HG03139 (cell line): Measurements from ENCODE around the gene PEX6.
A peak's percentile ranks its signal among the peaks of the same experiment; 100 is the strongest.
"Not testable (repeated sequence)": the region's sequence is repeated elsewhere in the genome, so short reads cannot be mapped to it uniquely, and the experiment has no call there.

Experiments used
- ATAC-seq: cut with Tn5 transposase; IDR thresholded peaks from one replicate; pipeline ENCODE4 v1.9.1; 2021; ENCODE audit not compliant: unreplicated experiment

The PEX6 gene

GRCh38 chr6:42978839-42979522, at the start of gene PEX6:
PEX6 (minus strand) TSS chr6:42979181; CDS start chr6:42979150, 31 bp downstream.
- ATAC-seq: peak; percentile 84

DNA sequence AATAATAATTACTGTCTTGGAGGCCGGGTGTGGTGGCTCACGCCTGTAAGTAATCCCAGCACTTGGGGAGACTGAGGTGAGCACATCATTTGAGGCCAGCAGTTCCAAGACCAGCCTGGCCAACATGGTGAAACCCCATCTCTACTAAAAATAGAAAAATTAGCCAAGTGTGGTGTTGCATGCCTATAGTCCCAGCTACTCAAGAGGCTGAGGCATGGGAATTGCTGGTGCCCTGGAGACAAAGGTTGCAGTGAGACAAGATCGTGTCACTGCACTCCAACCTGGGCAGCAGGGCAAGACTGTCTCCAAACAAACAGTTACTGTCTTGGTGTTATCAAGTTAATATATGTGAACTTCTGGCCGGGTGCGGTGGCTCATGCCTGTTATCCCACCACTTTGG, 47.4 kb upstream of the PEX6 start:
- ATAC-seq: no peak

- no peak for ATAC-seq
These were observed 45.5 kb upstream of the PEX6 start for GRCh38 chr6:43024436-43024835.

DNA sequence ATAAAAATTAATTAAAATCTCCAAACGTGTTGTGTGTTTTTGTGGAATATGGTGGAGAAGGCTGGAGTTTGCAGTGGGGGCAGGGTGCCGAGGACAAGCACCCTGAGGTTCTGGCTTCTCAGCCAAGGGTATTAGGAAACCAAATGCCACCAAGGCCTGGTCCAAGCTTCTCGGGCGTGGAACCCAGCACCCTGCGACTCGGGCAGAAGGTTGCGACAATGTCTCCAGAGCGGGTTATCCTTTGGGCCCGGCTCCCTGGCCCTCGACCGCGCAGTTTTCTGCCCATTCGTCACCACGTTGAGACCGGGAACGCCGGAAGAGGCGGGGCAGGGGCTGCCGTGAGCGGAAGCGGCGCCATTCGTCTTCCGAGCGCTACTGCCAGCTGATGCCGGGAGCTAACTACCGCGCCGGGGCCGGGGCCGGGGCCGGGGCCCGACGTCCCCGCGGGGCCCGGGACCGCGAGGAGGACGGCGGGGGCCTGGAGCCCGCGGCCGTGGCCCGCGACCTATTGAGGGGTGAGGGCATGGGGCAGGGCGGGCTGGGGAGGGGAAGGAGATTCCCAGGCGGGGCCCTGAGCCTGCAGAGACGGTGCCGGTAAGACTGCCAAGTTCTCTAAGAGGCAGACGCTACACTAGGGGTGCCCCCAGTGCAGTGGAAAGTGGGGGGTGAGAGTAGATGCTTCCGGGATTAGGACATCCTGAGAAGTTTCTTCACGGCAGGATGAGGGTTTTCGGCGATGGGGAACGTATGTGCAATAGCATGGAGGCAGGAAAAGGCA, 42.5 kb upstream of the PEX6 start, which contains the start of gene RRP36:
Gene RRP36 (plus strand): TSS at position 354 of the 778 bp plus-strand sequence. CDS start 32 bp downstream, at position 386.
- peak; percentile 69 for ATAC-seq

DNA sequence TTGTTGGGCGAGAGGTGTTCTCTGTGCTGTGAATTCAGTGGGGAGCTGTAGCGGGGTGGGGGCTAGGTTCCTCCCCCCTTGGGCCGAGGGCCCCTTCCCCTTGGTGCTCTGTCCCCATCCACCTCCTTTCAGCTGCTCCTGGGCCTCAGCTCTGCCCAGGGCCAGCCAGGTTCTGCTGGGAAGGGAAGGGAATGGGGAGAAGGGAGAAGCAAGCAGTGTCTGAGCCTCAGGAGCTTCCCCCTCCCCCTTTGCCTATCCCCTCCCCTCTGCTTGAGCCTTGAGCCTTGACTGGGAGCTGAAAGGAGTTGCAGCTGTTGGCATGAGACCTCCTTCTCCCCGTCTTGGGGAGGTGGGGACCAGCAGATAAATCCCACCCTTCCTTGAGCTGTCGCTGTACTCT, 41.9 kb upstream of the PEX6 start:
- ATAC-seq: no peak

DNA sequence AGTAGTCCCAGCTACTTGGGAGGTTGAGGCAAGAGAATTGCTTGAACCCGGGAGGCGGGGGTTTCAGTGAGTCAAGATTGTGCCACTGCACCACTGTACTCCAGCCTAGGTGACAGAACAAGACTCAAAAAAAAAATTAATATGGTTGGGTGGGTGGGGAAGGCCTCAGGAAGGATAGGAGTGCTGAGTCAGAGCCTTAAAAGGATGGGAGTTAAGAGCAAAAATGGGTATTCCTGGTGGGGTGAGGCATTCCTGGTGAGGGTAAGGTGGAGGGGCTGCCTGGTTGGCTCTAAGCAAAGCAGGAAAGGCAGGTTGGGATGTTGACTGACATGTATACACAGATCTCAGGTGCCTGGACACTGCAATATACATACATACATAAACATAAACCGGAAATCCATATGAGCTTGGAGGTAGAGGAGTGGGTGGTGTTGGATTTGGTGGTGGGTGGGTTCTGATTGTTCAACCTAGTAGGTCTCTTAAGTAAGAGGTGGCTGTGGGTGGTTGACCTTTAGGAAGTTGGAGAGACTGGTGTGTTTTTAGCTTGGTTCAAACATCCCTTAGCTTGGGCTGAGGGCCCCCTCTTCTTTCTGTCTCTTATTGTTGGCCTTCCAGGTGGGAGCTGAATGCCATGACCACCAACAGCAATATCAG, 41.2 kb upstream of the PEX6 start:
- no peak for ATAC-seq

DNA sequence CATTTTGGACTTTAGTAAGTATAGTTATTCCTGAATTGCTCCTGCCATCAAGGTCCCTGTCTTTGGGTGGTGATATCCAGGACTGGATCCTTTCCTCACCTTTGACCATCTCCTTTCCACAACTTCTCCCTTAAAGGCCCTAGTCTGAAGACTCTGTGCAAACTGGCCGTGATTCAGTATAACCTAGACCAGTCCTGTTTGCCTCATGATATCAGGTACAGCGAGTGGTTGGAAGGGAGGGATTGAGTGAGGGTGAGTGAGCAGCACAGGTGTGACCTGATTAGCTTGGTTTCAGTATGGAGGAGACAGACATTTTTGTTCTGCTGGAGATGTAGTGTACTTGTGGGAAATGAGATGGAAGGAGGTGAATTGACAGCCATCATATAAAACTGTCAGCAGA, 40.2 kb upstream of the PEX6 start:
- ATAC-seq: no peak

DNA sequence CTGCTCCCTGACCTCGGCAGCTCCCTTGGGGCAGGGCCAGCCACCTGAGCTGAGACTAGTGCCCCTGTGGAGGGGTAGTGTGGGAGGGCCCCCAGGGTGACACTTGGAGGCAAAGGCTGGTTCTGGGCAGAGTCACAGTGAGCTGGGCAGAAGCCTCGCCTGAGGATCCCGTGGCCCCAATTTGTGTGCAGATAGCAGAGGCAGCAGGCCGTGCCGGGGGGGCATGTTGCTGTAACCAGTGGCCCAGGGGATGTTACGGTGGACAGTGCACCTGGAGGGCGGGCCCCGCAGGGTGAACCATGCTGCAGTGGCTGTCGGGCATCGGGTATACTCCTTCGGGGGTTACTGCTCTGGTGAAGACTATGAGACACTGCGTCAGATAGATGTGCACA, 38.0 kb upstream of the PEX6 start:
- no peak for ATAC-seq

DNA sequence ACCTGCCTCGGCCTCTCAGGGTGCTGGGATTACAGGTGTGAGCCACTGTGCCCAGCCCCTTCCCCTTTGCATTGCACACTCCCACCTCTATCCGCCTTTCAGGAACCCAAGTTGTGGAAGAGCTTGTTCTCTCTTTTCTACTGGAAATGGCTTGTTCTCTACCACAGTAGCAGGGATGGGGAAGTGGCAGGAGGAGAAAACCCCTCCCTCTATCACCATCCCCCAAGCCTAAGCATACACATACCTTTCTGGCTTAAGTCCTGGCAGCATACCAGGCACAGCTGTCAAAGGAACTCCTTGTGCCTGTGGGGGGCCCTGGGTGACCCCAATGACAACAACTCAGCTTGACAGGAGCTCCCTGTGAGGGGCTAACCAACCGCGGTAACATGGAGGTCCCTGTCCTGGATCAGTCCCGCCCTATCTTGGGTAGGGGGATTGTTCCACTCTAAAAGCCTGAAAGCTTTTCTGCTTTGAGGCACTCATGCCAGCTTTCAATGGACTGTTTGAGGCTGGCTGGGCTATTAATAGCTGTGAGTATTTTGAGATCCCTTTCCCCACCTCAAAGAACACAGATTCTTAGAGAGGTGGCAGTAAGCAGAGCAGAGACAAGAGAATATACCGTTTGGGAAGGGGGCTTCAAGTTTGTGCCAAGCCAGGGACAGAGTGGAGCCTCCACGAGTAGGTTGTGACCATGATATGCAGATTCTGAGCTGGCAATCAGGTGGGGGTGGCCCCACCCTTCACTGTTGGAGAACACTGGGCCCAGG, 37.4 kb upstream of the PEX6 start:
- ATAC-seq: no peak

GRCh38 chr6:43014434-43014909, 35.5 kb upstream of the PEX6 start:
- no peak for ATAC-seq

GRCh38 chr6:43013843-43014433, 35.0 kb upstream of the PEX6 start, which contains the start of the genes KLHDC3 and MEA1:
KLHDC3 (plus strand) TSS chr6:43014249; CDS start chr6:43017193, 2,944 bp downstream.
MEA1 (minus strand) TSS chr6:43013946; CDS start chr6:43013813, 133 bp downstream.
- ATAC-seq: peak; percentile 83

GRCh38 chr6:43013097-43013842, 34.3 kb upstream of the PEX6 start:
- ATAC-seq: peak; percentile 5

GRCh38 chr6:43012364-43012763, 33.4 kb upstream of the PEX6 start:
- ATAC-seq: no peak

DNA sequence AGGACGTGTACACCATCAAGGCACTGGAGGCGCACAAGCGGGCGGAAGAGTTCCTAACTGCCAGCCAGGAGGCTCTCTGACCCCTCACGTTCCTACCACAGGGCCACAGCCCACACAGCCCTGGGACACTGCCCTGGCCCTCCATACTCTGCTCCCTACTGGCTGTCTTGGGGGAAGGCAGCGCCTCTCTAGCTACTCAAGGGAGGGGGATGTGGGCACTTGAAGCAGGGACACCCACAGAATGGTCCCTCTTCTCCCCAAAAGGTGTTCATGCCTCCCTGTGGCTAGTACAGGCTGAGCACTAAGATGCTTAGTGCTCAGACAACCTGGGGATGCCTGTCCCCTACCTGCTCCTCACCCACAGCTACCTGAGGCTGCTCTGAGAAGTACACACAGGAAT, 32.2 kb upstream of the PEX6 start:
- no peak for ATAC-seq

GRCh38 chr6:43009124-43009523, 30.1 kb upstream of the PEX6 start:
- ATAC-seq: no peak

GRCh38 chr6:43007126-43007525, 28.1 kb upstream of the PEX6 start:
- ATAC-seq: no peak

DNA sequence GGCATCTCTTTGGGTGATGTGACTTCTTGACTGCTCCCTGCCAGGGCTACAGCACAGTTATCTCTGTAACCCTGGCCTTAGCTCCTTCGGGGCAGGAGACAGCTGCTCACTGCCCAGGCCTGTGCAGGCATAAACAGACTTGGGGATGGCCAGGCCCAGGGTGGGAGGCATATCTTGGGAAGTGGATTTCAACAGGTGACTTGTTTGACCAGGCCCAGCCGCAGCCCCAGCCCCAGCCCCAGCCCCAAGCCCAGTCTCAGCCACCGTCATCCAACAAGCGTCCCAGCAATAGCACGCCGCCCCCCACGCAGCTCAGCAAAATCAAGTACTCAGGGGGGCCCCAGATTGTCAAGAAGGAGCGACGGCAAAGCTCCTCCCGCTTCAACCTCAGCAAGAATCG, 27.3 kb upstream of the PEX6 start:
- no peak for ATAC-seq

GRCh38 chr6:43005844-43006243, 26.9 kb upstream of the PEX6 start:
- ATAC-seq: no peak

DNA sequence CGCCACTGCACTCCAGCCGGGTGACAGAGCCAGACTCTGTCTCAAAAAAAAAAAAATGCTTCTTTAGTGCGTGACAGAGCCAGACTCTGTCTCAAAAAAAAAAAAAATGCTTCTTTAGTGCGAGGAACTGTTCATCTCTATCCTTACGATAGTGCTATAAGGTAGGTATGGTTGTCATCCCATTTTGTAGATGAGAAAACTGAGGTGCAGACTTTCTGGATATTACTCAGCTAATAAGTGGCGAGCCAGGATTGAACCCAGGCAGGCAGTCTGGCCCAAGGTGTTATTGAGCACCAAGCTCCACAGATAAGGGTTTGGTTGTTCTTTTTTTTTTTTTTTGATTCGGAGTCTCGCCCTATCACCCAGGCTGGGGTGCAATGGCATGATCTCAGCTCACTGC, 22.9 kb upstream of the PEX6 start:
- no peak for ATAC-seq

DNA sequence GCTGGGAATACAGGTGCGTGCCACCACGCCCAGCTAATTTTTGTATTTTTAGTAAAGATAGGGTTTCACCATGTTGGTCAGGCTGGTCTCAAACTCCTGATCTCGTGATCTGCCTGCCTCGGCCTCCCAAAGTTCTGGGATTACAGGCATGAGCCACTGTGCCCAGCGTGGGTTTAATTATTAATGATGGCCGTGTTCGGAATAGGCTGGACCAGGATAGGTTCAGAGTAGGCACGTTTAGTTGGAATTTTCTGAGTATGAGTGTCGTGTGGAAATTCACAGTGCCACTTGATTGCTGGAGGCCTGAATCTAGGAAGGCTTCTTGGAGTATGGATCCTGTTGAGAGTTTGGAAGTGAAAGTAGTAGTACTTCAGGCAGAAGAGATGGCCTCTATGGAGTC, 19.2 kb upstream of the PEX6 start:
- not testable (repeated sequence) for ATAC-seq
